Cardiac muscle cell (in vitro differentiated cells and primary cell): Measurements from ENCODE around the gene LY6G5B. TPM values are rescaled to one million over a fixed set of nuclear protein-coding genes. Genes with fewer than 3 reads are reported as not detected.

Source experiments
- DNase-seq, 2 donors: peaks; one replicate each; pipeline versions ENCODE4 v3.0.0 to v3.0.0-alpha.2; 2010 to 2017; ENCODE audit warnings: low read depth in 1 of 2, low spot score in 1 of 2
- H3K27ac ChIP-seq: fragments of 200-600 bp; sonication (generic); 2 replicates; pipeline ENCODE4 v1.5.1; 2016
- H3K27me3 ChIP-seq: fragments of 200-600 bp; sonication (generic); 2 replicates; pipeline ENCODE4 v1.6.0; 2016; ENCODE audit warnings: control low read depth
- H3K36me3 ChIP-seq: fragments of 200-600 bp; sonication (generic); 2 replicates; pipeline ENCODE4 v1.5.1; 2016; ENCODE audit warnings: control low read depth
- H3K4me1 ChIP-seq: fragments of 200-600 bp; sonication (generic); 2 replicates; pipeline ENCODE4 v1.8.1; 2017; ENCODE audit warnings: low read depth, mild to moderate bottlenecking, mixed run types
- H3K4me3 ChIP-seq: fragments of 200-600 bp; sonication (generic); 2 replicates; pipeline ENCODE4 v1.5.1; 2016; ENCODE audit warnings: mild to moderate bottlenecking
- H3K9me3 ChIP-seq: fragments of 200-600 bp; sonication (generic); 2 replicates; pipeline ENCODE4 v1.5.1; 2017; ENCODE audit warnings: low read depth, mild to moderate bottlenecking, control low read depth
- polyA plus RNA-seq: library from polyadenylated mRNA; unstranded; fragments of >200 nt; fragmentation: Nextera tagmentation; extraction: Ambion mirVana; gene quantifications from 2 replicates; pipeline ENCODE4 v1.2.1, GENCODE V29; 2016
- total RNA-seq: library from RNA; depleted of rRNA; stranded (reverse); fragments of >200 nt; gene quantifications from 2 replicates; pipeline ENCODE4 v1.2.3, GENCODE V29; 2016
- TF ChIP-seq, protein P1 (sequence below): IDR thresholded peaks from 2 replicates; pipeline ENCODE4 v1.5.1; 2012; ENCODE audit warnings: low read depth, mild to moderate bottlenecking, low read length

The LY6G5B gene
- total and polyA plus RNA-seq, 2 experiments from 2014 or later: 6.8 to 16.5 TPM

DNA sequence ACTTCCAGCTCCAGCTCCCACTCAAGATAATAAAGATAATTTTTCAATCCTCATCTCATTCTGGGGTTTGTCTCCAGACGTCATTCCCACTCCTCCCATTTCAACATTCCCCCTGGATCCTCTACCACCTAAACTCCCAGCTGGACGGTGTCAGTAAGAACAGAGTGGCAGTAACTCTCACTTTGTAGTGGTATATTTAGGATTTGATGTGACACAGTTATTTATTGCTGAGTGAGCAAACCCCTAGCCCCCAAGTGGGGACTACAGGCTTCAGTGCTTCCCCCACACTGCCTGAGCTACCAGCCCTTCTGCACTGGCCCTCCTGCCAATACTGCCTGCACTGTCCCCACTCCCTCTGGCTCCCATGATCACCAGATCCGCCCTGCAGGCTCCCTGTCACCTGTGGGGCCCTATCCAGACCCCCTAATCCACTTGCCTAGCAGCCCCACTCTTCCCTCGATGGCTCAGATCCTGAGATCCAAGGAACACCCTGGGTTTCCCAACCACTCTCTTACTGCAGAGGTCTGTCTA lies 11.6 kb upstream of the LY6G5B start:
- Histone ChIP-seq H3K4me1 (peaks cover 14% of the 10 kb centered on the region), H3K27ac (no peak overlapping the region), H3K4me3 (no peak overlapping the region), H3K9me3 (no peaks in the 10 kb centered on the region), H3K27me3 (no peaks in the 10 kb centered on the region), H3K36me3 (no peaks in the 10 kb centered on the region)
- TF ChIP-seq, protein P1, sequence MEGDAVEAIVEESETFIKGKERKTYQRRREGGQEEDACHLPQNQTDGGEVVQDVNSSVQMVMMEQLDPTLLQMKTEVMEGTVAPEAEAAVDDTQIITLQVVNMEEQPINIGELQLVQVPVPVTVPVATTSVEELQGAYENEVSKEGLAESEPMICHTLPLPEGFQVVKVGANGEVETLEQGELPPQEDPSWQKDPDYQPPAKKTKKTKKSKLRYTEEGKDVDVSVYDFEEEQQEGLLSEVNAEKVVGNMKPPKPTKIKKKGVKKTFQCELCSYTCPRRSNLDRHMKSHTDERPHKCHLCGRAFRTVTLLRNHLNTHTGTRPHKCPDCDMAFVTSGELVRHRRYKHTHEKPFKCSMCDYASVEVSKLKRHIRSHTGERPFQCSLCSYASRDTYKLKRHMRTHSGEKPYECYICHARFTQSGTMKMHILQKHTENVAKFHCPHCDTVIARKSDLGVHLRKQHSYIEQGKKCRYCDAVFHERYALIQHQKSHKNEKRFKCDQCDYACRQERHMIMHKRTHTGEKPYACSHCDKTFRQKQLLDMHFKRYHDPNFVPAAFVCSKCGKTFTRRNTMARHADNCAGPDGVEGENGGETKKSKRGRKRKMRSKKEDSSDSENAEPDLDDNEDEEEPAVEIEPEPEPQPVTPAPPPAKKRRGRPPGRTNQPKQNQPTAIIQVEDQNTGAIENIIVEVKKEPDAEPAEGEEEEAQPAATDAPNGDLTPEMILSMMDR: no peak
- no peak for DNase-seq

DNA sequence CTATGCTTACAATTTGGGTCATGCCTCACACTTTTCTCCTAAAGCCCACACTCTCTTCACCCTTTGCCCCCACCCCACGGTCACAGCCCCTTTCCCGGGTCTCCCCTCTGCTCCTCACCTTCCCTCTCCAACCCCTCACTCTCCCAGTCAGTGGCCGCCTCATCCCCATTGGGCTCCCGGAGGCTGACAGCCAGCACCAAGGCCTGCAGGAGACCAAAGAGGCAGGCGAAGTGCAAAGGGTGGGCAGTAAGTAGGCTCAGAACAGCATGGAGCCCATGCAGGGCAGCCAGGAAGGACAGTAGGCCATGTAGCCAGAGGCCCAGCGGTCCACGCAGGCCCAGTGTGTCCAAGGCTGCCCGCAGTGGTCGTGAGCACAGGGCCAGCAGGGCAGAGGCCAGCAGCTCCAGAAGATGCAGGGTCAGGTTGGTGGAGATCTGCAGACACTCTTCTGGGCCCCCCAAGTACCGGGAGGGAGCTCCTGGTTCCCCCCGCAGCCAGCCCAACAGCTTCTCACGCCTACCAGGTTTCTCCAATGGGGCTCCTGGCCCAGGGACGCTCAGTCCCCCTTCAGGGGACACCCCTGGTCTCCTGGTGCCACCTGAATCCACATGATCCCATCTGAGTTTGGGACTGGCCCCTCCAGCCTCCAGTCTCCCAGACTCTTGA lies 10.7 kb upstream of the LY6G5B start:
- TF ChIP-seq, protein P1: no peak
- Histone ChIP-seq H3K27me3 (no peaks in the 10 kb centered on the region), H3K36me3 (no peaks in the 10 kb centered on the region), H3K27ac (peak overlapping the region; percentile 88), H3K9me3 (no peaks in the 10 kb centered on the region), H3K4me3 (peak overlapping the region; percentile 79), H3K4me1 (peaks cover 23% of the 10 kb centered on the region)
- no peak for DNase-seq

DNA sequence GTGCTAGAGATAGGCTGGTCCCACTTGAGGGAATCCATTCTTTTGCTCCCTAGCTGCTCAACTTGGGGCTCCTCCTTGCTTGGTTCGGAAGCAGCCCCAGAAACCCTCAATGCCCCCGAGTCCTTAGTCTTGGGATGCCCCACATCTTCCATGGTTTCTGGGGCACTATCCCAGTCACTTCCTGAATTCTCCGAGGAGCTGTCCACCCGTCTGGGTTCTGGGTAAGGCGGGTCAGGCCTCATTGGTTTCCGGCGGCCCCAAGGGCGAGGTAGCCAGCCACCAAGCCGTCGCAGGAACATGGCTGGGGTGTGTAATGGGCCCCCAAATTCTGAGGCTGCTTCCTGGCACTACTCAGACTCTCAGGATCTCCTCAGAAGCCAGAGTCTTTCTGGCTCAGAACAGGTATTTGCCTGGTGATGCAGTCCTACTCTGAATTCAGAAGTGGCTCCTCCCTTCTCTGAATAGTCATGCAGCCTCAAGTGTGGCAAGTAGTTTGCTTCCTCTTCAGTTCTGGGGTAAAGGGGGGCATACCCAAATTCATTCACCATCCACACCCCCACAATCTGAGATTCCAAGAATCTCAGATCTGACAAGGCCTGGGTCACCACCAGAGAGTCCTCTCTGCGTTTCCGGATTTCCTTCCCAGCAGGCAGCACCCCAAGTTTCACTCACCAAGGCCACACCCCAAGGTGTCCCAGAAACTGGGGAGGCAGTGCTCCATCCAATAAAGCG lies 10.0 kb upstream of the LY6G5B start:
- TF ChIP-seq, protein P1: no peak
- H3K4me1 ChIP-seq: peaks cover 25% of the 10 kb centered on the region
- peak; percentile 23 to 28 for DNase-seq
- H3K27ac ChIP-seq: peak overlapping the region; percentile 88
- peak overlapping the region; percentile 79 for H3K4me3 ChIP-seq
- no peaks in the 10 kb centered on the region for H3K9me3 ChIP-seq
- no peaks in the 10 kb centered on the region for H3K27me3 ChIP-seq
- no peaks in the 10 kb centered on the region for H3K36me3 ChIP-seq

DNA sequence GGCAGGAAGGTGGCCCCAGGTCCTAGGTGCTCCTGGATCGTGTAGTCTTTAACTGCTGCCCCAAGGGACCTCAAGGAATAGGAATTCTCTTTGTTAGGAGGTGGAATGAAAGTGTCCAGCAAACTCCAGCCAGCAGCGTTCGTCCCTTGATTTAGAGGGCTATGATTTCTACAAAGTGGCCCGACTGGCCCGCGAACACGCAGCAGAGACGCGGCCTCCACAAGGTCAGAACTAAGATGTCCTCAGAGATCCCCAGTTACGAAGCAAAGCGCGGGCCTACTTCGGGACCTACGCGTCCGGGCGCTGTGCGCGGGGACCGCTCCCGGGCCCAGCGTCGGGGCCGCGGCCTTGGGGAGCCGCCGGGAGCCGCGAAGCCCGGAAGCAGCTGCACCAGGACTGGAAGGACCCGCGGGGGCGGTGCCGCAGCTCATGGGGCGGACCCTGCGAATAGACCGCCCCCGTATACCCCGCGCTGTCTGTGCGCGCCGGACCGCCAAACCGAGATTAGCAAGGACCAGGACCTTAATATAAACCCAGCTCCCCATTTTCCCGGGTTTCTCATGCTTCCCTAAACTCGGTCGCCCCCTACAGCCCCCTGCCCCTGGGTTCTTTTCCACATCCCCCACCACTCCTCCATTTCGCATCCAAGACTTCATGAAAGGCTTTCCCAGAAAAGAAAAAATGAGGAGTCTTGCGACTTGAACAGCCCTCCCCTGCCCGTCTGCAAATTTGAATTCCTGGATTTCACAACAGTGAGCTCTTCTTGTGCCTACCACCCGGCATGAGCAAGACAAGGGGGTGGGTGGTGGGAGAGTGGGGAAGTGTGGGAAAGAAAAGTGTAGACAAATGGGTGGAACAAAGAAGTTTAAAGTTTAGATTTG lies 9.2 kb upstream of the LY6G5B start, which contains the start of gene C6orf47:
C6orf47 (minus strand) TSS at position 398 of the 881 bp plus-strand sequence. CDS start 831 bp downstream, outside the sequence.
- H3K9me3 ChIP-seq: no peaks in the 10 kb centered on the region
- H3K27ac ChIP-seq: peak within 1 kb of the TSS; percentile 88
- TF ChIP-seq, protein P1: no peak
- peaks cover 25% of the 10 kb centered on the region for H3K4me1 ChIP-seq
- H3K36me3 ChIP-seq: no peaks in the 10 kb centered on the region
- H3K27me3 ChIP-seq: no peaks in the 10 kb centered on the region
- H3K4me3 ChIP-seq: peak within 1 kb of the TSS; percentile 79
- DNase-seq: peak; percentile 90
